HPDE6-E6E7 (cell line): ENCODE measurements around the gene SEC14L1.

Source experiments
- DNase-seq: peaks from one replicate; pipeline ENCODE4 v3.0.0; 2011; ENCODE audit warnings: missing footprints; ENCODE audit errors: extremely low spot score

Gene SEC14L1

DNA sequence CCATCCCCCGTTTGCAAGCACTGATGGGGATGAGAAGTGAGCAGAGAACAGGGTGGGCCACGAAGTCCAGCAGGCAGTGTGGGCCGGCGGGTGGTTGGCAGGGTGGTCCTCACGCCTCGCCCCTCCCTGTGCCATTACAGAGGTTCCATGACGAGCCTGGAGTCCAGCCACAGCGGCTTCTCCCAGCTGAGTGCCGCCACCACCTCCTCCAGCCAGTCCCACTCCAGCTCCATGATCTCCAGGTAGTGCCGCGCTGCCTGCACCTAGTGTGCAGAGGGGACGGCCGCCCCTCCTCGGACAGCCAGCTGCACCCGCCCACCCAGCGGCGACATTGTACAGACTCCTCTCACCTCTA is 73.0 kb downstream of the SEC14L1 start:
- DNase-seq, result no peak

DNA sequence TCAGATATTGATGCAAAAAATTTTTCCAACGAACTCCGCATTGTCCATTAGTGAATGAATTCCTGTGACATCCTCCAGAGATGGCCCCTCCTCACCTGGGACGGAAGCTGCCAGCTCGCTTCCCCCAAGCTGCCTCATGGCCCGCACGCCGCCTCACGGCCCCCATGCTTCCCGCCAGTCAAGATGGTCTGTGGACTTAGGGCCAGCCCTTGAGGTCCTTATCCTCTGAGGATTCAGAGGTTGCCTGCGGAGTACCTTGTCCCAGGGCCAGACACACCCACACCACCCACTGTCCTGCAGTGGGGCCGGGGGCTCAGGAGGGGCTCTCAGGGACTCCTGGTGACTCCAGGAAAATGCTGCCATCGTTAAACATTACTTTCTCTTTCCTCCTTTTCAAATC is 73.6 kb downstream of the SEC14L1 start:
- DNase-seq, result no peak

DNA sequence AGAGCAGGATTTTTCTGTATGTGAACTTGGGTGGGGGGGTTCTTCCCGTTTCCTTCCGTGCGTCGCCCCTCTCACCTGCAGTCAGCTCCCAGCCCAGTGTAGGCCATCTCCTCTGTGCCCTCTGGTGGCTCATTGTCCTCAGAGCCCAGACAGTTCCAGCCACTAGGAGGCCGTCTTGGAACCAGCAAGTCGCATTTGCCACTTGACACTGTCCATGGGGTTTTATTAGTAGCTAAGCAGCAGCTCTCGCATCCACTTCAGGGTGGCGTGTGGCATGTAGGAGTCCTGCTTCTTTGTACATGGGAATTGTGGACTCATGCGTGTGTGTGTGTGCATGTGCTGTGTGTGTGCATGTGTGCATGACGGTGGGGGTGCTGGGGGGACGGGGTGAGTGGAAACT is 74.0 kb downstream of the SEC14L1 start:
- DNase-seq, result no peak

DNA sequence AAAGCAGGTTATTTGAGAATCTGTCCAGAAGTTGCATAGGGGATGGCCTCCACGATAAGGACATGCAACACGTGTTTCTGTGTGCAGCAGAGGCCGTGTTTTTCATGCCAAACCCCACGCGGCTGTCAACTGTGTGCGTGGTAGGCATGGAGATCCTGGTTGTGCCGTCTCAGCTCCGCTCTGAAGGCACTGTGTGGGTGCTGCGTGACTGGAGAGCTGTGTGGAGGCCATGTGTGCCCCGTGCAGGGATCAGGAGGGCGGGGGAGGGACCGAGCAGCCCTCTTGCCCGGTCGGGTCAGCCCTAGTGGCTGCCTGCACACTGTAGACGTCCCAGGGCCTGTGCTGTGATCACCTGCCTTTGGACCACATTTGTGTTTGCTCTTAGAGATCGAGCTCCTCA is 74.5 kb downstream of the SEC14L1 start:
- DNase-seq, result no peak

DNA sequence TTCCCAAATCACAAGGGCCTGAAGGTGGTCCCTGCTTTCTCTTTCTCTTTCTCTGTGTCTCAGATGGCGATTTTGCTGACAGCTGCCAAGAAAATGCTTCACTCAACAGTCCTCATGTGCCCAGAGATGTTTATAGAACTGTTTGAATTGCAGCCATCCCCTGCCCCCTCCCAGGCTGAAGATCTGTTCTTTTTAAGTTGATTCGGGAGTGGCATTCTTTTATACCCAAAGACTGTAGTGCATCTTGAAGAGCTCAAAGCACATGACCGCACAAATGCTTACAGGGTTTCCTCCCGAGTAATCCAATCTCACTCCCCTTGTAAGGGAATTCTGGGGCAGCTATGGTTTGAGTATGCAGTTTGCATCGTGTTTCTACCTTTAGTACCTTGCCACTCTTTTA is 75.7 kb downstream of the SEC14L1 start:
- no peak for DNase-seq

DNA sequence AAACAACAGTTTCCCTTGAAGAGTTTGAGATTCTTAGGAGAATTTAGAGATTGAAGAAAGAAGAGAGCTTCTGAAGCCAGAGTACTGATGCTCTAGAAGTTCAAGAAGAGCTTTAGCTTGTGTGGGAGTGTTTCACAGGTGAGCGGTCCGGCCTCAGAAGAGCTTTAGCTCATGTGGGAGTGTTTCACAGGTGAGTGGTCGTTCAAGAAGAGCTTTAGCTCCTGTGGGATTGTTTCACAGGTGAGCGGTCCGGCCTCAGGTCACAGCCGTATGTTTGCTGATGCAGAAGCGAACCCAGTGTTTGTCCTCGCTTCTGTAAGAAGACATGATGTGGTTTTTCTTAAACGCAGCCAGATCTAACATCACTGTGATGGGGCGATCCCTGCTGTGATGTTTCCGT is 76.4 kb downstream of the SEC14L1 start:
- no peak for DNase-seq

DNA sequence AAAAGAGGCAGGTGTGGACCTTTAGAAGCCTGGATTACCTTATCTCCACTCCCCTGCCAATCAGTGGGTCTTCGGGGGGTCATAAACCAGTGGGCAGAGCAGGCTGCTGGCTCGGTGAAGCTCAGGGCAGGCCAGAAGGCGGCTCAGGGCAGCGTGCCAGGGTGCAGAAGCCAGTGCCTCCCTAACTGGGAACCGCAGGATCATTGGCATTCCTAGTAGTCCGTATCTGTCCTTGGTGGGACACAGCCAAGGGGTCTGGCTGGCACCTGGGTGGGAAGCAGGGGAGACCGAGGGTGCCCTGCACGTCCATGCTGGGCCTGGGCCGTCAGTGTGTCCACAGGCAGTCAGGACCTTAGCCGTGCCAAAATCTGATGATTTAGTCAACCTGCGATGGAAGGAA is 76.8 kb downstream of the SEC14L1 start:
- DNase-seq, result no peak

DNA sequence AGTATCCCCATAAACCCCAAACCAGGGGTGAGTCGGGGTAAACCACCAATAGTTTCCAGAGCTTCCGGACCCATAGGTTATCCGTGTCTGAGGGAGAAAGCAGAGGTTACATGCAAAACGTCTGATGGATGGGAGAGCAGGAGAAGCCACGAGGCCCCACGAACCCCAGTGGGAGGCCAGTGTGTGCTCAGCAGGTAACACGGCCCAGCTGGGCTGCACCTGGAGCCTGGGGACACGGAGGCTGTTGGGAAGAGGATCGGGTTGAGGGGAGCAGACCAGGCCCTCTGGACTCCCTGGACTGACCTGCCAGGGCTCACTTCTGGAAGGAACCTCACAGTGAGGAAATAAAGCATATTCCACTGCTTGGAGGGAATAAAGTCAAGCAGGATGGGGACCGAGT is 78.1 kb downstream of the SEC14L1 start:
- DNase-seq, result no peak

DNA sequence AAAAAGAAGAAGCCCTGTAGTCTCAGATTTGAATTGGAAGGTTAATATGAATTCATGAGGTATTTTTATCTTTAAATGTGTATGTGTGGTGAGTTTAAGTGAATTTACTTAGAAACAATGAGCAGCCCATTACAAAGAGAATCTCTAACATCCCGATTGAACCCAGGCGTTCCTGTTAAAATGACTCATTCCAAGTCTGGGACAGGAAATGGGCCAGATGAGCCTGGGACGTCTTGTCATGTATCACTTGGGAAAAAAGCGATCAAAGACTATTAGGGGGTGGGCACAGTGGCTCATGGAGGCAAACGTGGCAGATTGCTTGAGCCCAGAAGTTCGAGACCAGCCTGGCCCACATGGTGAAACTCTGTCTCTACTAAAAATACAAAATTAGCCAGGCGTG is 81.6 kb downstream of the SEC14L1 start:
- DNase-seq, result no peak

DNA sequence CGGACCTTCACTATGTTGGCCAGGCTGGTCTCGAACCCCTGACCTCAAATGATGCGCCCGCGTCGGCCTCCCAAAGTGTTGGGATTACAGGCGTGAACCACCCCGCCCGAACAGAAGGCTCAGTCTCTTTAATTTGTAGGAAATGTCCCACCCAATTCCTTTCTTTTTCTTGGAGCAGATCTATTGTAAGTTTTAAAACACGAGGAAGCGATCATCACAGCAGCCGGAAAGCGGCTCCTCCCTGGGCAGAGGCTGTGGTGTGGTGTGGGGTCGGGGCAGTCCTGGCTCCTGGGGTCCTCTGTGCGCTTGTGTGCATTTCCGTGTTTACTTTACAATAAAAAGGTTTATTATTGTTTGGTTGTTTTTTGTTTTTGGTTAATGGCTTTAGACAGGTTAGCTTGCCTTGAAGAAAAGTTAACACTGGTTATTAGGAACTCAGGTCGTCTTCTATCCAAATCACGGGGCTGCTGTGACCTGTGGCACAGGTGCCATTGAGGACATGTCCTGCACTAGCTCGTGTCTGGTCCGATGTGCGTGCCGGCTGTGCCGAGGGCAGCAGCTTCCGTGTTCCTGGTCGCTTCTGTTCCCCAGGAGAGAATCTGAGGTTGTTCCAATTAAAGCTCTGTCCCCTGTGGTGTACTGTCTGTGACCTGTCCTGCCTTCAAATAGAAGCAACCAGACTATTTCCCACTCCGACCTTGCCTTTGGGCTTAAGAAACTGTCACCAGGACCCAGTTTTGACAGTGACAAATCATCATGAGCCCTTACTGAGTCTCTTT is 83.1 kb downstream of the SEC14L1 start:
- DNase-seq, result no peak

DNA sequence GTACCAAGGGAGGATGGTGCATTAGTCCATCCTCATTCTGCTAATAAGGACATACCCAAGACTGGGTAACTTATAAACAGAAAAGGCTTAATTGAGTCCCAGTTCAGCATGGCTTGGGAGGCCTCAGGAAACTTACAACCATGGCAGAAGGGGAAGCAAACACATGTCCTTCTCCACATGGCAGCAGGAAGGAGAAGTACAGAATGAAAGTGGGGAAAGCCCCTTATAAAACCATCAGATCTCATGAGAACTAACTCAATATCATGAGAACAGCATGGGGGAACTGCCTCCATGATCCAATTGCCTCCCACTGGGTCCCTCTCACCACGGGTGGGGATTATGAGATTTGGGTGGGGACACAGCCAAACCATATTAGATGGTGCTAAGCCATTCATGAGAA is 84.5 kb downstream of the SEC14L1 start:
- no peak for DNase-seq

DNA sequence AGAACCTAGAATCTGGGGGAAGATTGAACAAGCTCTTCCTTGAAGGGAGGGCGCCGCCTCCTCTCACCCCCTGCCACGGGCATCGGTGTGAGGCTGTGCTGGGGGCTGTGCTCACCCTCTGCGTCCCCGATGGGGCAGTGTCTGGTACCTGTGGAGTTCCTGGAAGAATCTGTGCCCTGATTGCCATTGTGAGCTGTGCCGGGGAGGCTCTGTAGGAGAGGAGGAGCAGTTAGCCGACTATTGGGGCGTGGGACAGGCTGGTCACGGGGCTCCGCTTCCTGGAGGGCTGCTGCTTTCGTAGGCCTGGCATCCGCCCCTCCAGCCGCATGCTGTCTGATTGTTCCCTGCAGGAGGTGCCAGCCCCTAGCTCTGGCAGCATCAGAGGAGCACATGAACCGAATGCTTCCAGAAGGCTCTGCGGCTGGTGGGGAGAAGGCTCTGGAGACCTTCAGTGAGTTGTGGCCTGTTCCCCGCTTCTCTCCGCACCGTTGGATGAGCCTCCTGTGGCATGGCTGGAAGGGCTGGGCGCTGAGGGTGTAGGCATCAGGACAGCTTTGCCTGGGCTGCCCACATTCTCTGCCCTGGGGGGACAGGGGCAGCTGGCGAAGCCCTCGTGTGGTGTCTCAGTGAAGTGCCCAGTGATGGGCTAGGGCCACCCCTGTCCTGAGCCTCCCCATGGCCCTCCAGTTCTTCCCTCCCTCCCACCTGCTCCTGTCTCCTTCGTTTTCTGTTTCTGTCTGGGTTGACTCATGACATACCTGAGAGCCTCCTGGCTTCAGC is 86.9 kb downstream of the SEC14L1 start:
- no peak for DNase-seq

DNA sequence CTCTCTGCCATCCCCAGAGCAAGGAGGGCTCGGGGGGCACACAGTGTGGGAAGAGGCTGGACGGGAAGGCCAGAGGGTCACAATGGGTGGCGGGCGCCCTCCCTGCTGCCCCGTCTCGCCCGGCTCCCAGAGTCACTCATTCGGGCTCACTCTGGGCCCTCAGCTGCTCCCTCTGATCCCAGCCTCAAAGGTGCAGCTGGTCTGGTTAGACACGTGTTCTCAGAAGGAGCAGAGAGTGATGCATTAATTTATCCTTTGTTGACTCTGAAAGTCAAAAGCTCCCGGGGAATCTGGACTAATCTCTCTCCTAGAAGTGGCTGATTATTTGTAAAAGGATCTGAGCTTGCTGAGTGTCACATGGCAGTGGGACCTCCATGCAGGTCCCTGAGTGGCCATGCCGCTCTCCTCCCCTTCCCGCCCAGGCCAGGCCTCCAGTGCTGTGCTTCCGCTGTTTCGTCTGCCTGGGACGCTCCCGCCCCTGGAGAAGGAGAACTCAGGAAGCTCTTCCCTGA is 87.5 kb downstream of the SEC14L1 start:
- DNase-seq, result no peak

DNA sequence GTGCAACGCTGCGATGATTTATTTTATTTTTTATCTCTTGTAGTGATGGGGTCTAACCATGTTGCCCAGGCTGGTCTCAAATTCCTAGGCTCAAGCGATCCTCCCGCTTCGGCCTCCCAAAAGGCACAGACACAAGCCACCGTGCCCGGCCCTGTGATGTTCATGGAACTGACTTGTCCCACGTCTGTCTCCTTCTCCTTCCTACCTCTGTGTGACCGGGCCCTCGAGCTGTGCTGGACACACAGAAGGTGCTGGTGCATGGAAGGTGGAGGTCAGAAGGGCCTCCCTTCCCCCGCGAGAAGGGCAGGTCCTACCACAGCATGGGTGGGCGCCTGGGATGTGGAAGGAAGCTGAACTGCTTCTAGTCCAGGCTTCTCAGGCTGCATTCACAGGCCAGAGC is 88.0 kb downstream of the SEC14L1 start:
- no peak for DNase-seq

DNA sequence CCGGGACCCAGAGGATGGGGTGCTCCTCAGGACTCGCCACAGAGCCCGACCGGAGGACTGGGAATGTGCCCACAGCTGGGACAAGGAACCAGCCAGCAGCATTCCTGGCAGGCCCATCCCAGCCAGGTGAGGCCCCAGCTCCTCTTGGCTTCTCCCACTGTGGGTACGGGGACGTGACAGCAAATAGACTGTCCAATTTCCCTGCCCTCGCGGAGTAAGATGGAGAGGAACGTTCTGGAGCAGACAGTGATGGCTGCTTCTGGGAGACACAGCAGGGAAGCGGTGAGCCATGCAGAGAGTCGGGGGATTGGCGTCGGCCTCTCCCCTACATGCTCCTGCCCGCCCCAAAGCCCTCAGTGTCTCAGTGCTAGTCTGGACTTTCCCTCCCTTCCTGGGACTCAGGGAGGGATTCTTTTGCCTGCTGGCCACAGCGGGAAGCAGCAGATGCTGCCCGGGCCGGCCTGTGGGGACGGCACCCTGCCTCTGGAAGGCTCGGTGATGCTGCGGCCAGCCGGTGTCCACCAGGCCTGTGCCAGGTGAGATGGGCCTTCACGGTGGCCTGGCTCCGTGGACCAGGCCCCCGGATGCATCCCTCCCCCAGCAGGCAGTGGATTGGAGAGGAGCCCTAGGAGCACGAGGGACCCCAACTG is 89.1 kb downstream of the SEC14L1 start:
- no peak for DNase-seq

DNA sequence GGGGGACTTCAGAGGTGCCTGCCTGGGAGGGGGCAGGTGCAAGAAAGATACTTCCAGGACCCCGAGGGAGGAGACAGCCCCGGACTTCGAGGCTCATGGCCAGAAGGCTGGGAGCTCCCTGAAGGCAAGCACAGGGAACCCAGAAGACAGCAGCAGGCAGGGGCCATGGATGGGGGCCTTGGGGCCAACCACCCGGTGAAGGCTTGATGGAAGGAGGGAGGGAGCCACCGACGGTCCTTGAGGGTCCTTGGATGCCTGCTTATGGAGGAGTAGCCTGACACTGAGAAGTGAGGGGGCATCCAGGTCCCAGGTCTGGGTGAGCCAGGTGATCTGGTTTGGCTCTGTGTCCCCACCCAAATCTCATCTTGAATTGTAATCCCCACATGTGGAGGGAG is 89.7 kb downstream of the SEC14L1 start:
- no peak for DNase-seq

DNA sequence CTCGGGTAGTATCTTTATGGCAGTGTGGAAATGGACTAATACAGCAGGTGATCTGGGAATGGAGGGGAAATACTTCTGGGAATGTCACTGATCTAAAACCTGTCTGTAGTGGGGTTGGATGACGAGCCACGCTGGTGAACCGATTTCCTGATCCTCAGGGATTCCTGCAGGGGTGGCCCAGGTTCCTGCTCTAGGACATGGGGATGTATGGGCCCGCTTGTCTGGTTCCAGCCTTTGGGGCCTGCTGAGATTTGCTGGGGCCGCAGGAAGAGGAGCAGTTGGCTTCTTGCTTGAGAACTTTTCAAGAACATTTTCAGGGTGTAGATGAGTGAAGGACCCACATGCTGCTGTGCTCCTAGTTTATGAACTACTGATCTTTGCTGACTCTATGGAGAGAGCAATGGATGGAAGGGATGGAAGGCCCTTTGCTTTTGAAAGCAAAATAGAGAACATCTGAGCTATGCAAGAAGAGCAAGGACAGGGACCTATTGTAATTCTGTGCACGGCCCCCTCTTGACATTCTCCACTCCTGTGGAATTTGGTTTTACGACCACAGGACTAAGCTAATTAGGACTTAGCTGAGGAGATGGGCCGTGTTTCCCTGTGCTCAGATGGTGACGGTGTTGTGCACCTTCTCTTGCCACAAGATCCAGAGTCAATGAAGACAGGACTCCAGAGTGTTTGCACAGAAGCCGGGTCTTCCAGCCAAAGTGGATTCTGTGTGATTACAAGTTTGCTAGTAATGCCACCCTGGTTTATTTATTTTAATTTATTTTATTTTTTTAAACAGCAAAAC is 90.5 kb downstream of the SEC14L1 start:
- no peak for DNase-seq

DNA sequence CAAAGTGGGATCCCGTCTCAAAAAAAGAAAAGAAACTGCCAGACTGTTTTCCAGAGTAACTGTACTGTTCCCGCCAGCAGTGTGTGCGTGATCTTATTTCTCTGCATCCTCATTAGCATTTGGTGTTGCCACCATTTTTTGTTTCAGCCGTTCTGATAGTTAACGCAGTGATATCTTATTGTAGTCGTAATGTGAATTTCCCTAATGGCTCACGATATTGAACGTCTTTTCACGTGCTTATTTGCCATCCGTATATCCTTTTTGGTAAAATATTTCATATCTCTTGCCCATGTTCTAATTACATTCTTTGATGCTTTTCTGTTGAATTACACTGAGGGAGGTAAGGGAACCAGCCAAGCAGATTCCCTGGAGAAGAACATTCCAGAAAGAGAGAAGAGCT is 92.4 kb downstream of the SEC14L1 start:
- no peak for DNase-seq

DNA sequence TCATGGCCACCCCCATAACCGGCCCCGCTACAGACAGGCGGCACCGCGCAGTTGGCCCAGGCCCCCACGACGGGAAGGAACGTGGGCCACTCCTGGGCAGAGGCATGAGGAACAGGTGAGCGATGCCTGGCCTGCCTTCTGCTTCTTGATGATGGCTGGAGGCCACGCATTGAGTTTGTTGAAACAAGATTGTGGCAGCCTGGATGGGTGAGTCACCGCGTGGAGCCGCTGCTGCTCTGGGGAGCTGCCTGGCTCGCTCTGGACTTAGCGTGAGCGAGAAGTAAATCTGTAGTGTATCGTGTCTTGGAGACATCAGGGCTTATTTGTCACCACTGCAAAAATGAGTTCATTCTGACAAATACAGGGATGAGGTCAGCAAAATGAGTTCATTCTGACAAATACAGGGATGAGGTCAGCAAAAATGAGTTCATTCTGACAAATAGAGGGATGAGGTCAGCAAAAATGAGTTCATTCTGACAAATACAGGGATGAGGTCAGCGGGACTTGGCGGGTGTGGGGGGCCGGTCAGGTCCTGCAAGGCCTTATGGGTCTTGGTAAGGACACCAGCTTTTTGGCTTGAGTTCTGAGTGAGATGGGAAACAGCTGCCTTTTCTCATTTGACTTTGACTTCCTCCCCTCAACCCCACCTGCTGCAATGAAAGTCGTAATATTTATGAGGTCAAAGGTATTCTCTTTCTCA is 93.0 kb downstream of the SEC14L1 start:
- peak; percentile 75 for DNase-seq

DNA sequence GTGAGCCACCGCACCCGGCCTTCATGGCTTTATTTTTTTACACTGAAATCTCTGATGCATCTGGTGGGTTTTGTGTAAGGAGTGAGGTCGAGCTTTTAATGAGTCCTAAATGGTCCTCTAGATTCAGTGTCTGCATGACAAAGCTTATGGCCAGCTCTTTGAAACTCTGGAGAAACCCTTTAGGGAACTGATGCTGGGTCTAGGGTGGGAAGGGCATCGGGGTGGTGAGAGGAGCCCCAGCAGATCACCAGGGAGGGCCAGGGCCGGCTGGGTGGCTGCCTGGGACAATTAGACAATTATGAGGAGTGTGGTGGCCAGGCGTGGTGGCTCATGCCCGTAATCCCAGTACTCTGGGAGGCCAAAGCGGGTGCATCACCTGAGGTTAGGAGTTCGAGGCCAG is 93.9 kb downstream of the SEC14L1 start:
- DNase-seq, result no peak

DNA sequence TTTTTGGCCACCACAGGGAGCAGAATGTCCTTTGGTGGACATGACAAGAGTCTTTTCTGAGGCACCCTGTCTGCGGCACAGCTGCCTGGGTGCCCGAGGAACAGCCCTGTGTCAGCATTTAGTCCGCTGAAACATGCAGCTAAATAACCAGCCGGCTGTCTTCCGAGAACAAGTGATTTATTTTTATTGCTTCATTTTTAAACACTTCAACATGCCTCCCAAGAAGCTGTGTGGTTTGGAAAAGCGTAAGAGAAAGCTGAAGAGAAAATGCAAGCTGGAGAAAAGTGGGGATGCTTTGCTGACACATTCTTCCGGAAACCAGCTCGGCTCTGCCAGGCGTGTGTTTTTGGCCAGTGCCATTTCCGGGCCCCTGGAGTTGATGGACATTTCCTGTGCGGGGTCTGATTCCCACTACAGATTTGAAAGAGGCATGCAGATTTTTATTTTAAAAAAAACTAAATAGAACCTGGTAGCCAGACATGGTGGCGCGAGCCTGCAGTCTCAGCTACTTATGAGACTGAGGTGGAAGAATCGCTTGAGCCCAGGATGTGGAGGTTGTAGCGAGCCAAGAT is 94.7 kb downstream of the SEC14L1 start:
- DNase-seq, result no peak
